ENCODE data around the gene SLC23A3.

- TF ChIP-seq ZNF24 (IDR thresholded peaks at IDR 0.05) (no peak), HDGF (IDR thresholded peaks at IDR 0.05) (no peak), POLR2AphosphoS5 (IDR thresholded peaks at IDR 0.05; ENCODE audit: low read length) (no peak), ESRRA (IDR thresholded peaks at IDR 0.05; ENCODE audit: low read length) (no peak), ZBTB11 (CRISPR knock-in tag; IDR thresholded peaks at IDR 0.05) (no peak), FOXM1 (IDR thresholded peaks at IDR 0.05; ENCODE audit: low read depth, low read length) (no peak), CEBPB (IDR thresholded peaks at IDR 0.05; ENCODE audit: borderline replicate concordance in 1 of 2, low read depth in 2 of 2, low read length in 2 of 2) (no peak), CTCF (IDR thresholded peaks at IDR 0.05 in 2 of 3, conservative IDR thresholded peaks at IDR 0.05 in 1 of 3; ENCODE audit: control insufficient read depth in 2 of 3, extremely low read depth in 1 of 3, insufficient read depth in 1 of 3, low read depth in 3 of 3, low read length in 3 of 3) (no peak), ASH2L (IDR thresholded peaks at IDR 0.05; ENCODE audit: borderline replicate concordance, low read depth) (no peak), NFIC (IDR thresholded peaks at IDR 0.05; ENCODE audit: low read depth, low read length) (no peak)
Observed at GRCh38 chr2:219172231-219173154, 2.7 kb upstream of the SLC23A3 start.
